GM23248 (cell line): ENCODE measurements around the gene NDC1.

Experiments used
- EZH2 ChIP-seq: fragments of 200-600 bp; sonication (generic); IDR thresholded peaks from 2 replicates; pipeline ENCODE4 v1.6.1; 2018; ENCODE audit warnings: antibody characterized with exemption, mild to moderate bottlenecking; ENCODE audit not compliant: insufficient read depth, poor library complexity, severe bottlenecking
- EZH2phosphoT487 ChIP-seq: fragments of 200-600 bp; sonication (generic); IDR thresholded peaks from 2 replicates; pipeline ENCODE4 v1.6.1; 2018; ENCODE audit warnings: antibody characterized with exemption, moderate library complexity, mild to moderate bottlenecking, low read depth; ENCODE audit not compliant: insufficient read depth

GRCh38 chr1:53766194-53766742, 71.8 kb downstream of the NDC1 start:
- TF ChIP-seq EZH2phosphoT487 = no peak
- TF ChIP-seq EZH2 = no peak
